ENCODE data around the gene ARFGAP3.

- TF ChIP-seq POLR2A (IDR thresholded peaks at IDR 0.05; ENCODE audit: low read depth, low read length) (no peak), POLR2AphosphoS5 (IDR thresholded peaks at IDR 0.05; ENCODE audit: low read depth, low read length) (no peak), TAF1 (IDR thresholded peaks at IDR 0.05; ENCODE audit: low read depth, low read length) (no peak)
Measured at GRCh38 chr22:42814616-42815015, 42.5 kb downstream of the ARFGAP3 start.

Measured in GM12891 (cell line).